Measurements from ENCODE around the gene PER1.
"Not testable (repeated sequence)": the region's sequence is repeated elsewhere in the genome, so short reads cannot be mapped to it uniquely, and the experiment has no call there.

Gene PER1

GRCh38 chr17:8176197-8176940 lies 24.2 kb upstream of the PER1 start, which contains the start of gene TMEM107:
TSS of gene TMEM107 (minus strand) at chr17:8176380. CDS start at chr17:8176286, 94 bp downstream.
- Mint-ChIP-seq H3K4me1 (ENCODE audit: low read depth) (peaks cover 37% of the 10 kb centered on the region), H3K4me3 (peak within 1 kb of the TSS; percentile 97), H3K9me3 (no peaks in the 10 kb centered on the region), H3K36me3 (ENCODE audit: low read depth) (no peaks in the 10 kb centered on the region), H3K27me3 (ENCODE audit: low read depth) (no peaks in the 10 kb centered on the region), H3K27ac (peak within 1 kb of the TSS; percentile 98)
- DNase-seq (ENCODE audit: low spot score), result peak; percentile 88

GRCh38 chr17:8175795-8176196 lies 23.6 kb upstream of the PER1 start:
- Mint-ChIP-seq H3K4me1 (ENCODE audit: low read depth) (peaks cover 34% of the 10 kb centered on the region), H3K4me3 (peak overlapping the region; percentile 97), H3K27ac (peak overlapping the region; percentile 98), H3K9me3 (no peaks in the 10 kb centered on the region), H3K27me3 (ENCODE audit: low read depth) (no peaks in the 10 kb centered on the region), H3K36me3 (ENCODE audit: low read depth) (no peaks in the 10 kb centered on the region)
- DNase-seq (ENCODE audit: low spot score), result no peak

DNA sequence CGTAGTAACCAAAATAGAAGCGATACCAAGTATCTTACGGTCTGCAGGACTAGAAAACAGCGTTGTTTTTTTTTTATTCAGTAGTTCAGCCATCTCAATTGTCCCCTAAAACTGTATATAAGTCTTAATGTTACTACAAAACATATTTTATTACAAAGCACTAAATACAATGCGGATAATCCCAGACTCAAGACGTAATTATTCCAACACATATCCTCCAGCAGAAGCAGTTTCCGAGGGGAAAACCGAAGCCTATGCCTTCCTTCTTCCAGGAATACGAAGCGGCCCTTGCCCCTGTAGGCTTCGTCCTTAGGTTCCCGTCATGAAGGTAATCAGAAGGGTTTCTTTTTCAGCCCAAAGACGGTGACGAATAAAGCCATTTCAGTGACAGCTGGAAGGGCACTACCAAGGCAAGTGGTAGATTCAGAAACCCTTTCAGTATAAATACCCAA lies 21.7 kb upstream of the PER1 start:
- H3K36me3 Mint-ChIP-seq (ENCODE audit: low read depth), result no peaks in the 10 kb centered on the region

GRCh38 chr17:8173056-8173870 lies 21.1 kb upstream of the PER1 start:
- Mint-ChIP-seq H3K4me1 (ENCODE audit: low read depth) (peaks cover 33% of the 10 kb centered on the region), H3K27me3 (ENCODE audit: low read depth) (no peaks in the 10 kb centered on the region), H3K36me3 (ENCODE audit: low read depth) (no peaks in the 10 kb centered on the region), H3K4me3 (peak overlapping the region; percentile 97), H3K27ac (peak overlapping the region; percentile 98), H3K9me3 (no peaks in the 10 kb centered on the region)
- peak; percentile 84 for DNase-seq (ENCODE audit: low spot score)

More for the DNA sequence above, 21.7 kb upstream of the PER1 start:
- DNase-seq (ENCODE audit: low spot score), result no peak
- Mint-ChIP-seq H3K27me3 (ENCODE audit: low read depth) (no peaks in the 10 kb centered on the region), H3K9me3 (no peaks in the 10 kb centered on the region), H3K4me3 (peak overlapping the region; percentile 97), H3K27ac (peak overlapping the region; percentile 98), H3K4me1 (ENCODE audit: low read depth) (peaks cover 33% of the 10 kb centered on the region)

DNA sequence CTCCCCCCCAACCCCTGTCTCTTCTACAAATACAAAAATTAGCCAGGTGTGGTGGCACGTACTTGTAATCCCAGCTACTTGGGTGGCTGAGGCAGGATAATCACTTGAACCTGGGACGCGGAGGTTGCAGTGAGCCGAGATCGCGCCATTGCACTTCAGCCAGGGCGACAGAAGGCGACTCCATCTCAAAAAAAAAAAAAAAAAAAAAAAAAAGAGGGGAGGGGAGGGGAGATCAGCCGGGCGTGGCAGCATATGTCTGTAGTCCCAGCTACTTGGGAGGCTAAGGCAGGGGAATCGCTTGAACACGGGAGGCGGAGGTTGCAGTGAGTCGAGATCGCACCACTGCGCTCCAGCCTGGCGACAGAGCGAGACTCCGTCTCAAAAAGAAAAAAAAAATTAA lies 18.0 kb upstream of the PER1 start:
- not testable (repeated sequence) for H3K9me3 Mint-ChIP-seq; H3K36me3 Mint-ChIP-seq (ENCODE audit: low read depth); H3K27me3 Mint-ChIP-seq (ENCODE audit: low read depth); H3K27ac Mint-ChIP-seq; H3K4me3 Mint-ChIP-seq; DNase-seq (ENCODE audit: low spot score)
- peaks cover 21% of the 10 kb centered on the region for H3K4me1 Mint-ChIP-seq (ENCODE audit: low read depth)

GRCh38 chr17:8167526-8167925 lies 15.3 kb upstream of the PER1 start:
- no peak overlapping the region for H3K27ac Mint-ChIP-seq
- no peaks in the 10 kb centered on the region for H3K27me3 Mint-ChIP-seq (ENCODE audit: low read depth)
- H3K4me3 Mint-ChIP-seq, result no peak overlapping the region
- no peaks in the 10 kb centered on the region for H3K9me3 Mint-ChIP-seq
- H3K36me3 Mint-ChIP-seq (ENCODE audit: low read depth), result peaks cover 2% of the 10 kb centered on the region
- DNase-seq (ENCODE audit: low spot score), result no peak
- H3K4me1 Mint-ChIP-seq (ENCODE audit: low read depth), result peaks cover 23% of the 10 kb centered on the region

DNA sequence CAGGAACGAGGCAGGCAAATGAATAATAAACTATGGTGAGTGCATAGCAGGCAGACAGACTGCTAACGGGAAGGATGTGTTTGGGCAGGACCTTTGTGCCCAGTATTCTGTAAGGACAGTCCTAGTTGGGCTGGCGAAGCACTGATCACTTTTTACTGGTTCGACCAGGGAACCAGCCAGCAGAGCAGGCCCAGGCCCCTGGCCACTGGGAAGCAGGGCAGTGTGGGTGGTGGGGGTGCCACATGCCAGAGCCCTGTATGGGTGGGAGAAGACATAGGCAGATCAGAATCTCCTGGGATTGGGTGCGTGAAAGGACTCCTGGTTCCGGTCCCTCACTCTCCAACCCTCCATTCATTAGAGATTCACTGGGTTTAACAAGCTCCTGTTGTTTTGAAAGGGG lies 14.5 kb upstream of the PER1 start:
- Mint-ChIP-seq H3K27me3 (ENCODE audit: low read depth) (no peaks in the 10 kb centered on the region), H3K36me3 (ENCODE audit: low read depth) (peaks cover 4% of the 10 kb centered on the region), H3K27ac (no peak overlapping the region), H3K4me3 (no peak overlapping the region), H3K4me1 (ENCODE audit: low read depth) (peaks cover 21% of the 10 kb centered on the region), H3K9me3 (no peaks in the 10 kb centered on the region)
- no peak for DNase-seq (ENCODE audit: low spot score)

DNA sequence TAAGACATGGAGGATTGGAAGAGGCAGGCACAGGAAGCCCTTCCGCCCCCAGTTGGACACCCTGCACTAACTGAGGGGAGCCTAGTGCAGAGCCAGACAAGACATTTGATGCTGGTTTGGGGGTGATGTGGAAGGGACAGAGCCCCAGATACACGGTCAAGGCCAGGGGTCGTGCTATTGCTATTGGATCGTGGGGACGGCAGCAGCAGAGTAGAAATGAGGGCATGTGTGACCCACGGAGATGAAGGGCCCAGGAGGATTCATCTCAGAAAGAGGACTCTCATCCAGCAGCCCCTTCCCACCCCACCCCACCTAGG lies 12.6 kb upstream of the PER1 start:
- Mint-ChIP-seq H3K27me3 (ENCODE audit: low read depth) (no peaks in the 10 kb centered on the region), H3K36me3 (ENCODE audit: low read depth) (peaks cover 21% of the 10 kb centered on the region), H3K27ac (peak overlapping the region; percentile 98), H3K9me3 (no peaks in the 10 kb centered on the region), H3K4me1 (ENCODE audit: low read depth) (peaks cover 39% of the 10 kb centered on the region), H3K4me3 (peak overlapping the region; percentile 88)
- DNase-seq (ENCODE audit: low spot score), result no peak

- peak overlapping the region; percentile 88 for H3K4me3 Mint-ChIP-seq
- H3K27ac Mint-ChIP-seq, result peak overlapping the region; percentile 98
- no peaks in the 10 kb centered on the region for H3K9me3 Mint-ChIP-seq
- peak; percentile 79 for DNase-seq (ENCODE audit: low spot score)
- H3K27me3 Mint-ChIP-seq (ENCODE audit: low read depth), result no peaks in the 10 kb centered on the region
- H3K4me1 Mint-ChIP-seq (ENCODE audit: low read depth), result peaks cover 40% of the 10 kb centered on the region
- peaks cover 27% of the 10 kb centered on the region for H3K36me3 Mint-ChIP-seq (ENCODE audit: low read depth)
Measured at GRCh38 chr17:8163978-8164814, 12.0 kb upstream of the PER1 start.

DNA sequence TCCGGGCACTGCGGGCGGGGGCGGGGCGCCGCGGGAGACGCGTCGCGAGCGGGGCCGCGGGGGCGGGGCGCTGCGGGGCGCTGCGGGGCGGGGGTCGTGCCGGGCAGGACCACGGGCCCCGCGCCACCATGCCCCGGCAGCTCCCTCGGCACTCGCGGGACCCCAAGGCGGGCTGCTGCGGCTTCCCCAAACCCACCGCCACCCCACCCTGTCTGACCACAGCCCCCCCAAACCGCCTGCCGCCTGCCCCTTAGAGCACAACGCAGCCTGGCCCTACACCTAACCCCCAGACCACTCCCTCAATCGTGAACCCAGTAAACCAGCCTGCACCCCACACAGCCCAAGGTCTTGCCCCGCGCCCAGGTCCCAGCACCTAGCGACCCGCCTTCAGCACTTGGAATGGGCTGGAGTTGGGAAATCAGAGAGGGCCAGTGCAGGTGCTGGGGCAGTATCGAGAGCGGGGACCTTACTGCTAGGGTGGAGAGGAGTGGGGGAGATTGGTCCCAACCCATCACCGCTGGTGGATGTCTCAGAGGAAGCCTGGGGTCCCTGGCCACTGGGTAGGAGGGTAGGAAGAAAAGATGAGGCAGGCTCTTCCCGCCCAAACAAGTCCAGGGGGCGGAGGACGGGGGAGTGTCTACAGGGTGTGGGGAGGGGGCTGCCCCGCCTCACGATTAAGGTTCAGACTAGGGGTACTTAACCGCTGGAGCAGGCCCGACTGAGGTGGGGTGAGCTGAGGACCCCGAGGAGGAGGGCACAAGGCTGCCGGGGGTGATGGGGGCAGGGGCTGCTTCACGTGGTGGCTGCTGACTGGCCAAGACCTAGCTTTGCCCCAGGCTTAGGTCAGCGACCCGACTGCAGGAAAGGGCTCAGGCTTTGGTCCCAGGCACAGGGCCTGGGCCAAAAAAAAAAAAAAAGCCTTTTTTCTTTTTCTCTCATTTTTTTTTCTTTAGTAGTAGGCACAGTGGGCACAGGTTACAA lies 11.1 kb upstream of the PER1 start:
- Mint-ChIP-seq H3K9me3 (no peaks in the 10 kb centered on the region), H3K36me3 (ENCODE audit: low read depth) (peaks cover 33% of the 10 kb centered on the region), H3K4me1 (ENCODE audit: low read depth) (peaks cover 48% of the 10 kb centered on the region), H3K27ac (peak overlapping the region; percentile 98), H3K27me3 (ENCODE audit: low read depth) (no peaks in the 10 kb centered on the region), H3K4me3 (peak overlapping the region; percentile 88)
- no peak for DNase-seq (ENCODE audit: low spot score)

GRCh38 chr17:8162233-8162996 lies 10.2 kb upstream of the PER1 start, which contains the start of gene VAMP2:
TSS of gene VAMP2 (minus strand) at chr17:8162948. CDS start at chr17:8162879, 69 bp downstream.
- Mint-ChIP-seq H3K27me3 (ENCODE audit: low read depth) (no peaks in the 10 kb centered on the region), H3K4me3 (peak within 1 kb of the TSS; percentile 88), H3K36me3 (ENCODE audit: low read depth) (peaks cover 33% of the 10 kb centered on the region), H3K27ac (peak within 1 kb of the TSS; percentile 98), H3K4me1 (ENCODE audit: low read depth) (peaks cover 48% of the 10 kb centered on the region), H3K9me3 (no peaks in the 10 kb centered on the region)
- DNase-seq (ENCODE audit: low spot score), result peak; percentile 86
